Adrenal gland (tissue), 5 donors: Measurements from ENCODE around the gene ARHGAP30.

Source experiments
- POLR2A ChIP-seq, 2 donors: fragments of 450-650 bp; IDR thresholded peaks; one replicate each; pipeline ENCODE4 v1.6.1; 2017; ENCODE audit warnings: antibody characterized with exemption in 2 of 2, mild to moderate bottlenecking in 2 of 2, moderate library complexity in 1 of 2
- TF ChIP-seq, protein P1 (sequence below), 6 experiments: fragments of 450-650 bp in 4 of 6; fragments of 200-600 bp in 2 of 6; sonication (generic) in 1 of 6; IDR thresholded peaks; 1 replicate in 5 of 6; 2 replicates in 1 of 6; pipeline versions ENCODE4 v1.5.1 to v1.8.0; 2016 to 2021; ENCODE audit warnings: antibody characterized with exemption in 6 of 6, mild to moderate bottlenecking in 2 of 6, moderate library complexity in 1 of 6
- donor health status: DM: no; HTN: no; CAD: no.

DNA sequence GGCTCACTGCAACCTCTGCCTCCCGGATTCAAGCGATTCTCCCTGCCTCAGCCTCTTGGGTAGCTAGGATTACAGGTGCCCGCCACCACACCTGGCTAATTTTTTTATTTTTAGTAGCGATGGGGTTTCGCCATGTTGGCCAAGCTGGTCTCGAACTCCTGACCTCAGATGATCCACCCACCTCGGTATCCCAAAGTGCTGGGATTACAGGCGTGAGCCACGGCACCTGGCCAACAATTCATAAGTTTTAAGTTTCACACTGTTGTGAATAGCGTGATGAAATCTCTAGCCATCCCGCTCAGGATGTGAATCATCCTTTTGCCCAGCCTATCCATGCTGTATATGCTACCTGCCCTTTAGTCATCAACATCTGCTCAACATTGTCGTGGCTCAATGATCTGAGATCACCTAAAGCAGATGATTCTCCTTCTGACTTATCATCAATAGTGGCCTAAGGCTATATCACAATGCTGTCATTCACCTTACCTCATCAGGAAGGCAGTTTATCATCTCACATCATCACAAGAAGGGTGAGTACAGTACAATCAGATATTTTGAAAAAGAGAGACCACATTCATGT, 45.5 kb upstream of the ARHGAP30 start:
- TF ChIP-seq, protein P1, sequence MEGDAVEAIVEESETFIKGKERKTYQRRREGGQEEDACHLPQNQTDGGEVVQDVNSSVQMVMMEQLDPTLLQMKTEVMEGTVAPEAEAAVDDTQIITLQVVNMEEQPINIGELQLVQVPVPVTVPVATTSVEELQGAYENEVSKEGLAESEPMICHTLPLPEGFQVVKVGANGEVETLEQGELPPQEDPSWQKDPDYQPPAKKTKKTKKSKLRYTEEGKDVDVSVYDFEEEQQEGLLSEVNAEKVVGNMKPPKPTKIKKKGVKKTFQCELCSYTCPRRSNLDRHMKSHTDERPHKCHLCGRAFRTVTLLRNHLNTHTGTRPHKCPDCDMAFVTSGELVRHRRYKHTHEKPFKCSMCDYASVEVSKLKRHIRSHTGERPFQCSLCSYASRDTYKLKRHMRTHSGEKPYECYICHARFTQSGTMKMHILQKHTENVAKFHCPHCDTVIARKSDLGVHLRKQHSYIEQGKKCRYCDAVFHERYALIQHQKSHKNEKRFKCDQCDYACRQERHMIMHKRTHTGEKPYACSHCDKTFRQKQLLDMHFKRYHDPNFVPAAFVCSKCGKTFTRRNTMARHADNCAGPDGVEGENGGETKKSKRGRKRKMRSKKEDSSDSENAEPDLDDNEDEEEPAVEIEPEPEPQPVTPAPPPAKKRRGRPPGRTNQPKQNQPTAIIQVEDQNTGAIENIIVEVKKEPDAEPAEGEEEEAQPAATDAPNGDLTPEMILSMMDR (IDR thresholded peaks at IDR 0.05) = no peak
- no peak for TF ChIP-seq POLR2A (IDR thresholded peaks at IDR 0.05)
